ENCODE results near the gene SIPA1L3.

The SIPA1L3 gene

GRCh38 chr19:38152461-38153379, 245.7 kb downstream of the SIPA1L3 start:
- H3K4me1 ChIP-seq (ENCODE audit: control insufficient read depth in 1 of 2, insufficient read depth in 1 of 2, low read depth in 1 of 2, low read length in 1 of 2), result no peaks in the 10 kb centered on the region
- H3K27ac ChIP-seq, result no peak overlapping the region
- H3K36me3 ChIP-seq, result peaks cover 57% of the 10 kb centered on the region
- no peaks in the 10 kb centered on the region for H3K27me3 ChIP-seq
- H3K4me3 ChIP-seq (ENCODE audit: low read depth in 1 of 2, low read length in 1 of 2), result no peak overlapping the region
- TF ChIP-seq CTCF (IDR thresholded peaks at IDR 0.05), result no peak
- H3K9me3 ChIP-seq, result no peaks in the 10 kb centered on the region

- Histone ChIP-seq H3K4me3 (ENCODE audit: low read depth in 1 of 2, low read length in 1 of 2) (no peak overlapping the region), H3K36me3 (peaks cover 58% of the 10 kb centered on the region), H3K4me1 (ENCODE audit: control insufficient read depth in 1 of 2, insufficient read depth in 1 of 2, low read depth in 1 of 2, low read length in 1 of 2) (no peaks in the 10 kb centered on the region), H3K9me3 (no peaks in the 10 kb centered on the region), H3K27ac (no peak overlapping the region), H3K27me3 (no peaks in the 10 kb centered on the region)
- no peak for TF ChIP-seq CTCF (IDR thresholded peaks at IDR 0.05)
Measured at GRCh38 chr19:38155453-38155852, 248.4 kb downstream of the SIPA1L3 start.

- TF ChIP-seq CTCF (IDR thresholded peaks at IDR 0.05), result no peak
- H3K9me3 ChIP-seq, result no peaks in the 10 kb centered on the region
- peaks cover 50% of the 10 kb centered on the region for H3K36me3 ChIP-seq
Measured at GRCh38 chr19:38158730-38159129, 251.7 kb downstream of the SIPA1L3 start.

GRCh38 chr19:38162094-38162493, 255.1 kb downstream of the SIPA1L3 start:
- no peaks in the 10 kb centered on the region for H3K4me1 ChIP-seq (ENCODE audit: control insufficient read depth in 1 of 2, insufficient read depth in 1 of 2, low read depth in 1 of 2, low read length in 1 of 2)
- H3K36me3 ChIP-seq, result peaks cover 61% of the 10 kb centered on the region
- H3K27ac ChIP-seq, result no peak overlapping the region
- TF ChIP-seq CTCF (IDR thresholded peaks at IDR 0.05), result no peak
- no peaks in the 10 kb centered on the region for H3K27me3 ChIP-seq
- no peaks in the 10 kb centered on the region for H3K9me3 ChIP-seq
- no peak overlapping the region for H3K4me3 ChIP-seq (ENCODE audit: low read depth in 1 of 2, low read length in 1 of 2)

More at GRCh38 chr19:38158730-38159129, 251.7 kb downstream of the SIPA1L3 start:
- no peak overlapping the region for H3K27ac ChIP-seq
- H3K4me3 ChIP-seq (ENCODE audit: low read depth in 1 of 2, low read length in 1 of 2), result no peak overlapping the region
- H3K4me1 ChIP-seq (ENCODE audit: control insufficient read depth in 1 of 2, insufficient read depth in 1 of 2, low read depth in 1 of 2, low read length in 1 of 2), result no peaks in the 10 kb centered on the region
- no peaks in the 10 kb centered on the region for H3K27me3 ChIP-seq

- Histone ChIP-seq H3K4me3 (ENCODE audit: low read depth in 1 of 2, low read length in 1 of 2) (no peak overlapping the region), H3K4me1 (ENCODE audit: control insufficient read depth in 1 of 2, insufficient read depth in 1 of 2, low read depth in 1 of 2, low read length in 1 of 2) (no peaks in the 10 kb centered on the region), H3K9me3 (no peaks in the 10 kb centered on the region), H3K27ac (no peak overlapping the region), H3K36me3 (peaks cover 60% of the 10 kb centered on the region), H3K27me3 (no peaks in the 10 kb centered on the region)
- TF ChIP-seq CTCF (IDR thresholded peaks at IDR 0.05), result no peak
Measured at GRCh38 chr19:38162632-38163031, 255.6 kb downstream of the SIPA1L3 start.
